Mesodermal cell (in vitro differentiated cells): ENCODE measurements around the gene AP3D1.
A peak's percentile ranks its signal among the peaks of the same experiment; 100 is the strongest.

Source experiments
- H3K27ac ChIP-seq: 2 replicates; pipeline ENCODE4 v1.7.0; 2013; ENCODE audit warnings: mild to moderate bottlenecking, low read depth, low read length, moderate library complexity; ENCODE audit not compliant: severe bottlenecking
- H3K36me3 ChIP-seq: 2 replicates; pipeline ENCODE4 v1.7.1; 2013; ENCODE audit warnings: mild to moderate bottlenecking, low read length, moderate library complexity; ENCODE audit not compliant: control insufficient read depth, insufficient read depth
- H3K4me1 ChIP-seq: one replicate; pipeline ENCODE4 v1.7.1; 2013; ENCODE audit warnings: mild to moderate bottlenecking, low read length; ENCODE audit not compliant: insufficient read depth, control insufficient read depth, poor library complexity, severe bottlenecking
- H3K4me3 ChIP-seq: 2 replicates; pipeline ENCODE4 v1.7.0; 2013; ENCODE audit warnings: low read length, control low read depth, mild to moderate bottlenecking; ENCODE audit not compliant: insufficient read depth, poor library complexity, severe bottlenecking; ENCODE audit errors: extremely low read depth
- H3K9me3 ChIP-seq: 2 replicates; pipeline ENCODE4 v1.7.1; 2013; ENCODE audit warnings: mild to moderate bottlenecking, low read length, moderate library complexity; ENCODE audit not compliant: control insufficient read depth
- WGBS, 2 experiments: methylation state at CpG; one replicate each; pipeline ENCODE4 v1.1.5; 2013; ENCODE audit warnings: missing lambda C conversion rate in 2 of 2; ENCODE audit not compliant: insufficient coverage in 2 of 2; 5-methylcytosine and 5-hydroxymethylcytosine counted together

Gene AP3D1

GRCh38 chr19:2168619-2169424 is 17.5 kb upstream of the AP3D1 start:
- peaks cover 9% of the 10 kb centered on the region for H3K36me3 ChIP-seq
- 47 to 57% methylated on average over 24 of the region's 24 CpGs for WGBS, 2 experiments
- H3K4me1 ChIP-seq: peaks cover 50% of the 10 kb centered on the region
- peak overlapping the region; percentile 92 for H3K27ac ChIP-seq
- H3K4me3 ChIP-seq: no peak overlapping the region
- H3K9me3 ChIP-seq: no peaks in the 10 kb centered on the region

- H3K36me3 ChIP-seq: peaks cover 3% of the 10 kb centered on the region
- peak overlapping the region; percentile 92 for H3K27ac ChIP-seq
- H3K4me3 ChIP-seq: no peak overlapping the region
- H3K9me3 ChIP-seq: no peaks in the 10 kb centered on the region
- 90 to 95% methylated on average over 12 to 16 of the region's 16 CpGs for WGBS, 2 experiments
- H3K4me1 ChIP-seq: peaks cover 50% of the 10 kb centered on the region
Measured at GRCh38 chr19:2167896-2168618, 16.7 kb upstream of the AP3D1 start.

- H3K4me1 ChIP-seq: peaks cover 49% of the 10 kb centered on the region
- WGBS, 2 experiments: 92 to 95% methylated on average over 30 of the region's 35 CpGs
- H3K9me3 ChIP-seq: no peaks in the 10 kb centered on the region
- H3K27ac ChIP-seq: peak overlapping the region; percentile 23
- peaks cover 3% of the 10 kb centered on the region for H3K36me3 ChIP-seq
- H3K4me3 ChIP-seq: no peak overlapping the region
Measured at GRCh38 chr19:2166741-2167738, 15.7 kb upstream of the AP3D1 start.

- 0% methylated on average over 42 to 50 of the region's 95 CpGs for WGBS, 2 experiments
- Histone ChIP-seq H3K27ac (peak overlapping the region; percentile 86), H3K36me3 (peaks cover 3% of the 10 kb centered on the region), H3K9me3 (no peaks in the 10 kb centered on the region), H3K4me1 (peaks cover 22% of the 10 kb centered on the region), H3K4me3 (peak overlapping the region; percentile 87)
Measured at GRCh38 chr19:2164020-2164998, 12.9 kb upstream of the AP3D1 start.

- WGBS, 2 experiments: 97 to 99% methylated on average over 10 of the region's 10 CpGs
- Histone ChIP-seq H3K27ac (no peak overlapping the region), H3K4me1 (no peaks in the 10 kb centered on the region), H3K36me3 (no peaks in the 10 kb centered on the region), H3K4me3 (no peak overlapping the region), H3K9me3 (no peaks in the 10 kb centered on the region)
Measured at GRCh38 chr19:2160379-2160778, 9.0 kb upstream of the AP3D1 start.

GRCh38 chr19:2157452-2157851 is 6.1 kb upstream of the AP3D1 start:
- 100% methylated on average over 1 of the region's 2 CpGs for WGBS, 2 experiments
- Histone ChIP-seq H3K4me1 (peaks cover 3% of the 10 kb centered on the region), H3K9me3 (no peaks in the 10 kb centered on the region), H3K27ac (no peak overlapping the region), H3K36me3 (no peaks in the 10 kb centered on the region), H3K4me3 (no peak overlapping the region)

- Histone ChIP-seq H3K27ac (no peak overlapping the region), H3K36me3 (peaks cover 7% of the 10 kb centered on the region)
- 97% methylated on average over 8 to 9 of the region's 10 CpGs for WGBS, 2 experiments
Measured at GRCh38 chr19:2154587-2155075, 3.3 kb upstream of the AP3D1 start.

GRCh38 chr19:2150794-2151338 is 500 bp downstream of the AP3D1 start:
- Histone ChIP-seq H3K4me3 (peak overlapping the region; percentile 100), H3K36me3 (peaks cover 31% of the 10 kb centered on the region), H3K27ac (peak overlapping the region; percentile 53), H3K4me1 (peaks cover 8% of the 10 kb centered on the region), H3K9me3 (no peaks in the 10 kb centered on the region)
- WGBS, 2 experiments: 1 to 2% methylated on average over 34 to 36 of the region's 36 CpGs

More at GRCh38 chr19:2154587-2155075, 3.3 kb upstream of the AP3D1 start:
- H3K4me3 ChIP-seq: no peak overlapping the region
- H3K9me3 ChIP-seq: no peaks in the 10 kb centered on the region
- H3K4me1 ChIP-seq: peaks cover 8% of the 10 kb centered on the region

- peak overlapping the region; percentile 100 for H3K4me3 ChIP-seq
- no peaks in the 10 kb centered on the region for H3K9me3 ChIP-seq
- WGBS, 2 experiments: 25 to 34% methylated on average over 21 to 25 of the region's 30 CpGs
- H3K4me1 ChIP-seq: peaks cover 8% of the 10 kb centered on the region
- H3K27ac ChIP-seq: peak overlapping the region; percentile 53
- peaks cover 38% of the 10 kb centered on the region for H3K36me3 ChIP-seq
Measured at GRCh38 chr19:2149980-2150793, 1.2 kb downstream of the AP3D1 start.
